H9 (cell line): Measurements from ENCODE around the gene CEP83. TPM values are rescaled to one million over a fixed set of nuclear protein-coding genes. Genes with fewer than 3 reads are reported as not detected.

Experiments
- DNase-seq: peaks from one replicate; pipeline ENCODE4 v3.0.0-alpha.2; 2017
- H2AFZ ChIP-seq: one replicate; pipeline ENCODE4 v1.6.1; 2013; ENCODE audit warnings: mild to moderate bottlenecking, low read length, control low read depth, moderate library complexity
- H2AK5ac ChIP-seq: 2 replicates; pipeline ENCODE4 v1.6.1; 2013; ENCODE audit warnings: low read length, control low read depth, mixed read lengths; ENCODE audit not compliant: insufficient read length
- H2BK120ac ChIP-seq: one replicate; pipeline ENCODE4 v1.6.1; 2013; ENCODE audit warnings: low read depth, mild to moderate bottlenecking, low read length, control low read depth, inconsistent platforms; ENCODE audit not compliant: poor library complexity, severe bottlenecking
- H2BK12ac ChIP-seq: 2 replicates; pipeline ENCODE4 v1.6.1; 2013; ENCODE audit warnings: low read length, control low read depth, mixed read lengths, low read depth; ENCODE audit not compliant: insufficient read length
- H2BK15ac ChIP-seq: 2 replicates; pipeline ENCODE4 v1.6.1; 2013; ENCODE audit warnings: low read depth, low read length, control low read depth
- H2BK20ac ChIP-seq: one replicate; pipeline ENCODE4 v1.6.1; 2013; ENCODE audit warnings: low read depth, mild to moderate bottlenecking, low read length, control low read depth, inconsistent platforms; ENCODE audit not compliant: poor library complexity, severe bottlenecking
- H2BK5ac ChIP-seq: 2 replicates; pipeline ENCODE4 v1.6.1; 2013; ENCODE audit warnings: low read length, control low read depth, mixed read lengths; ENCODE audit not compliant: insufficient read length
- H3K14ac ChIP-seq: 2 replicates; pipeline ENCODE4 v1.6.1; 2013; ENCODE audit warnings: low read length, control low read depth; ENCODE audit not compliant: insufficient read depth
- H3K18ac ChIP-seq: 2 replicates; pipeline ENCODE4 v1.6.1; 2013; ENCODE audit warnings: low read depth, mild to moderate bottlenecking, mixed read lengths, low read length, control low read depth; ENCODE audit not compliant: insufficient read length
- H3K23ac ChIP-seq: 2 replicates; pipeline ENCODE4 v1.6.1; 2013; ENCODE audit warnings: low read length, control low read depth, mixed read lengths, low read depth; ENCODE audit not compliant: insufficient read length
- H3K23me2 ChIP-seq: 2 replicates; pipeline ENCODE4 v1.6.1; 2013; ENCODE audit warnings: low read depth, mild to moderate bottlenecking, mixed read lengths, low read length, control low read depth; ENCODE audit not compliant: insufficient read length, poor library complexity, severe bottlenecking
- H3K27ac ChIP-seq: 2 replicates; pipeline ENCODE4 v1.5.1; 2013; ENCODE audit warnings: low read length, control low read depth, mixed read lengths, low read depth; ENCODE audit not compliant: insufficient read length
- H3K27me3 ChIP-seq: 2 replicates; pipeline ENCODE4 v1.6.1; 2013; ENCODE audit warnings: low read length, control low read depth, inconsistent platforms; ENCODE audit not compliant: insufficient read depth
- H3K4ac ChIP-seq: 2 replicates; pipeline ENCODE4 v1.6.1; 2013; ENCODE audit warnings: low read depth, mild to moderate bottlenecking, control low read depth, inconsistent platforms, low read length, moderate library complexity
- H3K4me1 ChIP-seq: 2 replicates; pipeline ENCODE4 v1.6.1; 2013; ENCODE audit warnings: low read length, control low read depth, inconsistent platforms; ENCODE audit not compliant: insufficient read depth
- H3K4me2 ChIP-seq: 2 replicates; pipeline ENCODE4 v1.6.1; 2013; ENCODE audit warnings: low read length, control low read depth, mixed read lengths; ENCODE audit not compliant: insufficient read length, insufficient read depth
- H3K56ac ChIP-seq: 2 replicates; pipeline ENCODE4 v1.6.1; 2013; ENCODE audit warnings: low read depth, mild to moderate bottlenecking, mixed read lengths, low read length, control low read depth; ENCODE audit not compliant: insufficient read length
- H3K79me1 ChIP-seq: 2 replicates; pipeline ENCODE4 v1.6.1; 2013; ENCODE audit warnings: low read depth, mild to moderate bottlenecking, moderate library complexity, low read length, control low read depth, inconsistent platforms; ENCODE audit not compliant: insufficient read depth, poor library complexity, severe bottlenecking
- H3K79me2 ChIP-seq: 2 replicates; pipeline ENCODE4 v1.6.1; 2013; ENCODE audit warnings: low read length, control low read depth, inconsistent platforms; ENCODE audit not compliant: insufficient read depth
- H3K9ac ChIP-seq: 2 replicates; pipeline ENCODE4 v1.6.1; 2013; ENCODE audit warnings: low read length, control low read depth, mixed read lengths; ENCODE audit not compliant: insufficient read length; ENCODE audit errors: extremely low read depth
- H3K9me3 ChIP-seq: one replicate; pipeline ENCODE4 v1.6.1; 2013; ENCODE audit warnings: low read depth, low read length, inconsistent platforms; ENCODE audit not compliant: control insufficient read depth
- H3T11ph ChIP-seq: one replicate; pipeline ENCODE4 v1.6.1; 2013; ENCODE audit warnings: mild to moderate bottlenecking, low read length, control low read depth, inconsistent platforms
- H4K20me1 ChIP-seq: one replicate; pipeline ENCODE4 v1.6.1; 2013; ENCODE audit not compliant: control insufficient read depth, insufficient read length, insufficient read depth
- H4K5ac ChIP-seq: 2 replicates; pipeline ENCODE4 v1.6.1; 2013; ENCODE audit warnings: low read depth, mild to moderate bottlenecking, mixed read lengths, low read length, control low read depth; ENCODE audit not compliant: insufficient read length
- H4K8ac ChIP-seq: replicated peaks from 2 replicates; pipeline ENCODE4 v1.6.1; 2013; ENCODE audit warnings: low read length, control low read depth, mixed read lengths, low read depth; ENCODE audit not compliant: insufficient read length
- H4K91ac ChIP-seq: 2 replicates; pipeline ENCODE4 v1.6.1; 2013; ENCODE audit warnings: low read depth, mild to moderate bottlenecking, moderate library complexity, mixed read lengths, low read length, control low read depth; ENCODE audit not compliant: insufficient read length
- H3K27ac Mint-ChIP-seq, 3 experiments: 2 replicates in 2 of 3; 3 replicates in 1 of 3; pipeline ENCODE4 v1.8.0; 2020 to 2021; ENCODE audit warnings: mixed read lengths in 3 of 3, mild to moderate bottlenecking in 1 of 3, moderate library complexity in 1 of 3
- H3K27me3 Mint-ChIP-seq: 2 replicates; pipeline ENCODE4 v1.8.0; 2021; ENCODE audit warnings: low read depth, mild to moderate bottlenecking, moderate library complexity, mixed read lengths
- H3K36me3 Mint-ChIP-seq, 3 experiments: 2 replicates in 2 of 3; 3 replicates in 1 of 3; pipeline ENCODE4 v1.8.0; 2020 to 2021; ENCODE audit warnings: low read depth in 3 of 3, mixed read lengths in 3 of 3; ENCODE audit not compliant: insufficient read depth in 1 of 3
- H3K4me1 Mint-ChIP-seq, 2 experiments: 2 replicates each; pipeline ENCODE4 v1.8.0; 2020; ENCODE audit warnings: mixed read lengths in 2 of 2
- H3K4me3 Mint-ChIP-seq, 2 experiments: 2 replicates in 1 of 2; 3 replicates in 1 of 2; pipeline ENCODE4 v1.8.0; 2020 to 2021; ENCODE audit warnings: mild to moderate bottlenecking in 2 of 2, mixed read lengths in 2 of 2, moderate library complexity in 1 of 2
- H3K9me3 Mint-ChIP-seq, 2 experiments: 2 replicates in 1 of 2; 3 replicates in 1 of 2; pipeline ENCODE4 v1.8.0; 2020; ENCODE audit warnings: mild to moderate bottlenecking in 2 of 2, mixed read lengths in 2 of 2, moderate library complexity in 1 of 2
- CTCF ChIP-seq: fragments of 200-600 bp; sonication (generic); conservative IDR thresholded peaks from 3 replicates; pipeline ENCODE4 v1.8.0; 2021; ENCODE audit warnings: antibody characterized with exemption, mild to moderate bottlenecking
- WGBS: extraction: QIAGEN DNeasy Blood & Tissue Kit; methylation state at CpG from one replicate; pipeline ENCODE4 v1.1.7; 2013; ENCODE audit warnings: missing lambda C conversion rate, low lambda C conversion rate, mixed read lengths; ENCODE audit not compliant: insufficient read length; ENCODE audit errors: extremely low coverage; 5-methylcytosine and 5-hydroxymethylcytosine counted together
- total RNA-seq: library from RNA; stranded (reverse); gene quantifications from 2 replicates; pipeline ENCODE4 v1.2.1, GENCODE V29; 2021

Gene CEP83
- total RNA-seq, 1 experiment from 2014 or later, result 26.5 TPM

DNA sequence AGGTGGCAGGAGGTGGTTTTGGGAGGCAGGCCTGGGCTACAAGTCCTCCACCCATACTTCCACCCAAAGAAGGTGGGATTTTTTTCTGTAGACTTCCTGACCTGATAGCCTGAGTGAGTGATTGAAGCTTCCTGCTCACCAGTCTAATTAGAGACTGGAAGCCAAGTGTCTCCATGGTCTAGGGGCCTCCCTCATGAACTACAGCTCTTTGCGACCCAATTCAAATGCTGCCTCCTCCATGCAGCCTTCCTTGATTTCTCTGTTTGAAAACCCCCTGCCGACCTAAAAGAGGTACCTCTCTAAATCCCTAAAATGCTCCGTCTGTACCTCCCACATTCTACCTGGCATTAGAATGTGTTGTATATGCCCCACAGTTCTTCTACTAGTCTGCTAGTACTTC is 186.4 kb downstream of the CEP83 start:
- Histone ChIP-seq H3T11ph (no peak overlapping the region), H3K14ac (no peak overlapping the region), H3K23ac (no peak overlapping the region), H3K56ac (no peak overlapping the region), H3K4me1 (no peaks in the 10 kb centered on the region; the same call in 1 of the 2 replicates), H3K4me2 (no peak overlapping the region), H3K9ac (no peak overlapping the region), H3K4ac (no peak overlapping the region), H3K9me3 (no peaks in the 10 kb centered on the region), H3K79me2 (no peaks in the 10 kb centered on the region), H4K8ac (no peak overlapping the region), H2BK120ac (no peak overlapping the region), H2AFZ (no peak overlapping the region), H2BK5ac (no peak overlapping the region), H3K27ac (no peak overlapping the region), H2BK20ac (no peak overlapping the region), H4K20me1 (no peaks in the 10 kb centered on the region), H2BK15ac (no peak overlapping the region), H4K91ac (no peak overlapping the region), H4K5ac (no peak overlapping the region), H3K27me3 (no peaks in the 10 kb centered on the region), H3K23me2 (no peaks in the 10 kb centered on the region), H2AK5ac (no peak overlapping the region), H3K79me1 (no peaks in the 10 kb centered on the region), H2BK12ac (no peak overlapping the region), H3K18ac (no peak overlapping the region)
- TF ChIP-seq CTCF, result no peak
- Mint-ChIP-seq H3K9me3 (no peaks in the 10 kb centered on the region), H3K4me3 (no peak overlapping the region), H3K4me1 (peaks cover 15 to 21% of the 10 kb centered on the region in 2 experiments), H3K27me3 (no peaks in the 10 kb centered on the region), H3K36me3 (no peaks in the 10 kb centered on the region; a peak in 3 of 7 replicates), H3K27ac (peak overlapping the region in 1 of 3 experiments; percentile 55; a peak in 1 of 7 replicates)
- no CpG with 5 or more reads among the region's 3 CpGs for WGBS
- no peak for DNase-seq
